Left lung (tissue), 10 donors: ENCODE measurements around the gene JAZF1. TPM values are rescaled to one million over a fixed set of nuclear protein-coding genes. Genes with fewer than 3 reads are reported as not detected.
A peak's percentile ranks its signal among the peaks of the same experiment; 100 is the strongest.

ENCODE experiments used
- ATAC-seq: fragments of 200-7000 bp; cut with Tn5 transposase; one replicate; pipeline ENCODE4 v1.9.1; 2020; ENCODE audit warnings: moderate library complexity
- DNase-seq, 4 donors: peaks; one replicate each; pipeline ENCODE4 v3.0.0-alpha.2; 2013 to 2020
- H3K27ac ChIP-seq, 2 donors: fragments of 200-600 bp; sonication (generic) in 1 of 2; one replicate each; pipeline versions ENCODE4 v1.5.0 to v1.8.0; 2020 to 2021
- H3K27me3 ChIP-seq, 2 donors: fragments of 200-600 bp; sonication (generic) in 1 of 2; one replicate each; pipeline versions ENCODE4 v1.5.0 to v1.8.0; 2020 to 2021
- H3K36me3 ChIP-seq, 2 donors: fragments of 200-600 bp; sonication (generic) in 1 of 2; one replicate each; pipeline versions ENCODE4 v1.5.0 to v1.8.0; 2020 to 2021
- H3K4me1 ChIP-seq, 2 donors: fragments of 200-600 bp; one replicate each; pipeline ENCODE4 v1.8.0; 2021
- H3K4me3 ChIP-seq, 2 donors: fragments of 200-600 bp; sonication (generic) in 1 of 2; one replicate each; pipeline versions ENCODE4 v1.5.0 to v1.8.0; 2020 to 2021; ENCODE audit warnings: mild to moderate bottlenecking in 1 of 2
- H3K9me3 ChIP-seq, 2 donors: fragments of 200-600 bp; sonication (generic) in 1 of 2; one replicate each; pipeline versions ENCODE4 v1.5.0 to v1.8.0; 2020 to 2021
- CTCF ChIP-seq, 2 donors: fragments of 200-600 bp; sonication (generic) in 1 of 2; IDR thresholded peaks; one replicate each; pipeline versions ENCODE4 v1.5.0 to v1.8.0; 2021; ENCODE audit warnings: antibody characterized with exemption in 2 of 2
- intact Hi-C, 2 donors: fragments of 100-400 bp; cut with DNase I; formaldehyde crosslinking; loops; one replicate each; pipeline versions ENCODE4 v1.11.2 to v1.14.2; 2022
- polyA plus RNA-seq, 6 donors: library from polyadenylated mRNA; unstranded; fragments of 120-200 nt; gene quantifications; one replicate each; pipeline ENCODE4 v1.2.1, GENCODE V29; 2013; ENCODE audit not compliant: insufficient read length in 6 of 6
- total RNA-seq, 2 donors: library from RNA; stranded (reverse); fragmentation: NEBNext Ultra II Directional; extraction: Animal tissue kit (Norgen Biotek cat#: 25700); gene quantifications; one replicate each; pipeline ENCODE4 v1.2.1, GENCODE V29; 2021
- donor health status: DM: no; HTN: yes; CAD: no.
- donor health status: DM: no; HTN: no; CAD: no.

JAZF1 gene
- total and polyA plus RNA-seq, 8 donors: 11.1 to 18.2 (median 13.8) TPM

GRCh38 chr7:27920281-27920946 is 260.2 kb downstream of the JAZF1 start:
- no peak overlapping the region for H3K27ac ChIP-seq
- no peak for DNase-seq
- intact Hi-C loops: no loop called here
- no peak for ATAC-seq
- H3K9me3 ChIP-seq: no peaks in the 10 kb centered on the region
- no peak for TF ChIP-seq CTCF (IDR thresholded peaks at IDR 0.05)
- no peak overlapping the region for H3K4me3 ChIP-seq
- H3K36me3 ChIP-seq: no peaks in the 10 kb centered on the region
- peaks cover 3 to 5% of the 10 kb centered on the region in 2 donors for H3K4me1 ChIP-seq
- no peaks in the 10 kb centered on the region for H3K27me3 ChIP-seq

- no peak overlapping the region for H3K27ac ChIP-seq
- H3K9me3 ChIP-seq: no peaks in the 10 kb centered on the region
- H3K4me3 ChIP-seq: no peak overlapping the region
- H3K27me3 ChIP-seq: no peaks in the 10 kb centered on the region
- no peak for ATAC-seq
- no peaks in the 10 kb centered on the region for H3K36me3 ChIP-seq
- intact Hi-C loops: no loop called here
- peaks cover 3 to 5% of the 10 kb centered on the region in 2 donors for H3K4me1 ChIP-seq
- no peak for DNase-seq
- no peak for TF ChIP-seq CTCF (IDR thresholded peaks at IDR 0.05)
Measured at GRCh38 chr7:27918503-27918902, 262.1 kb downstream of the JAZF1 start.

GRCh38 chr7:27917774-27918314 is 262.8 kb downstream of the JAZF1 start:
- ATAC-seq (no peak), DNase-seq (no peak)
- TF ChIP-seq CTCF (IDR thresholded peaks at IDR 0.05): no peak
- Histone ChIP-seq H3K27me3 (no peaks in the 10 kb centered on the region), H3K27ac (no peak overlapping the region), H3K9me3 (no peaks in the 10 kb centered on the region), H3K4me3 (no peak overlapping the region), H3K36me3 (no peaks in the 10 kb centered on the region), H3K4me1 (peaks cover 3 to 5% of the 10 kb centered on the region in 2 donors)
- intact Hi-C loops: no loop called here

GRCh38 chr7:27917119-27917518 is 263.5 kb downstream of the JAZF1 start:
- Histone ChIP-seq H3K9me3 (no peaks in the 10 kb centered on the region), H3K4me3 (no peak overlapping the region), H3K36me3 (no peaks in the 10 kb centered on the region), H3K27ac (no peak overlapping the region), H3K4me1 (peaks cover 3 to 5% of the 10 kb centered on the region in 2 donors), H3K27me3 (no peaks in the 10 kb centered on the region)
- no peak for TF ChIP-seq CTCF (IDR thresholded peaks at IDR 0.05)
- ATAC-seq (peak; percentile 71), DNase-seq (no peak)
- intact Hi-C loops: no loop called here

GRCh38 chr7:27916372-27916771 is 264.2 kb downstream of the JAZF1 start:
- Histone ChIP-seq H3K4me1 (peaks cover 3 to 5% of the 10 kb centered on the region in 2 donors), H3K36me3 (no peaks in the 10 kb centered on the region), H3K27me3 (no peaks in the 10 kb centered on the region), H3K27ac (no peak overlapping the region), H3K9me3 (no peaks in the 10 kb centered on the region), H3K4me3 (no peak overlapping the region)
- DNase-seq (no peak), ATAC-seq (peak; percentile 72)
- intact Hi-C loops: no loop called here
- no peak for TF ChIP-seq CTCF (IDR thresholded peaks at IDR 0.05)
